HEK293 (cell line): ENCODE measurements around the gene ALDH7A1.

ENCODE experiments used
- CTCF ChIA-PET: fragments of 350-600 bp; formaldehyde crosslinking; extraction: SDS; loops from one replicate; lab custom pipeline; 2021; ENCODE audit warnings: antibody characterized with exemption; lab: Yijun Ruan, JAX
- POLR2A ChIA-PET: fragments of 300-600 bp; formaldehyde crosslinking; extraction: SDS; loops from one replicate; lab custom pipeline; 2020; ENCODE audit warnings: antibody characterized with exemption, inconsistent platforms; lab: Yijun Ruan, JAX
- H3K27ac ChIP-seq: fragments of 200-500 bp; sonication (Bioruptor generic); 2 replicates; pipeline ENCODE4 v1.5.1; 2014; ENCODE audit warnings: low read depth, low read length, control low read depth, inconsistent platforms; ENCODE audit errors: extremely low read depth
- H3K36me3 ChIP-seq, 2 experiments: fragments of 200-500 bp in 1 of 2; sonication (Bioruptor generic) in 1 of 2; 1 replicate in 1 of 2; 2 replicates in 1 of 2; pipeline ENCODE4 v1.5.1; 2014 to 2017; ENCODE audit warnings: inconsistent platforms in 2 of 2, low read length in 2 of 2; ENCODE audit not compliant: control insufficient read depth in 2 of 2, insufficient read depth in 1 of 2
- H3K4me1 ChIP-seq: fragments of 200-500 bp; sonication (Bioruptor generic); 2 replicates; pipeline ENCODE4 v1.5.1; 2014; ENCODE audit warnings: mild to moderate bottlenecking, low read length, inconsistent platforms; ENCODE audit not compliant: control insufficient read depth, insufficient read depth
- H3K4me3 ChIP-seq: 2 replicates; pipeline ENCODE4 v1.5.1; 2011; ENCODE audit warnings: low read depth, mild to moderate bottlenecking, control low read depth, low read length, moderate library complexity
- H3K9me3 ChIP-seq: fragments of 200-500 bp; sonication (Bioruptor generic); 2 replicates; pipeline ENCODE4 v1.5.1; 2014; ENCODE audit warnings: low read depth, low read length, inconsistent platforms; ENCODE audit not compliant: control insufficient read depth, insufficient read depth
- BCL11A ChIP-seq: fragments of 450-650 bp; formaldehyde crosslinking; IDR thresholded peaks from 2 replicates; pipeline ENCODE4 v1.5.1; 2016; ENCODE audit warnings: low read depth, missing biosample characterization, missing genetic modification characterization
- FEZF1 ChIP-seq: fragments of 450-650 bp; formaldehyde crosslinking; IDR thresholded peaks from 2 replicates; pipeline ENCODE4 v1.5.1; 2016; ENCODE audit warnings: missing biosample characterization, missing genetic modification characterization
- KLF10 ChIP-seq: fragments of 450-650 bp; IDR thresholded peaks from 2 replicates; pipeline ENCODE4 v1.5.1; 2018; ENCODE audit warnings: missing biosample characterization, mild to moderate bottlenecking, missing genetic modification characterization
- YY2 ChIP-seq: fragments of 450-650 bp; formaldehyde crosslinking; IDR thresholded peaks from 2 replicates; pipeline ENCODE4 v1.5.1; 2016; ENCODE audit warnings: missing biosample characterization, missing genetic modification characterization
- ZBTB8A ChIP-seq: fragments of 450-650 bp; formaldehyde crosslinking; IDR thresholded peaks from 2 replicates; pipeline ENCODE4 v1.5.1; 2016; ENCODE audit warnings: missing biosample characterization, missing genetic modification characterization
- ZFP69B ChIP-seq: fragments of 450-650 bp; formaldehyde crosslinking; IDR thresholded peaks from 2 replicates; pipeline ENCODE4 v1.5.1; 2016; ENCODE audit warnings: missing biosample characterization, missing genetic modification characterization
- ZIC2 ChIP-seq: fragments of 450-650 bp; formaldehyde crosslinking; IDR thresholded peaks from 2 replicates; pipeline ENCODE4 v1.5.1; 2016; ENCODE audit warnings: missing biosample characterization, missing genetic modification characterization
- ZNF169 ChIP-seq: fragments of 450-650 bp; formaldehyde crosslinking; IDR thresholded peaks from 2 replicates; pipeline ENCODE4 v1.5.1; 2016; ENCODE audit warnings: missing biosample characterization, missing genetic modification characterization
- ZNF248 ChIP-seq: fragments of 450-650 bp; formaldehyde crosslinking; IDR thresholded peaks from 2 replicates; pipeline ENCODE4 v1.5.1; 2017; ENCODE audit warnings: missing biosample characterization, missing genetic modification characterization
- ZNF366 ChIP-seq: fragments of 450-650 bp; formaldehyde crosslinking; conservative IDR thresholded peaks from 2 replicates; pipeline ENCODE4 v1.5.1; 2016; ENCODE audit warnings: missing biosample characterization, missing genetic modification characterization
- ZNF391 ChIP-seq: fragments of 450-650 bp; formaldehyde crosslinking; IDR thresholded peaks from 2 replicates; pipeline ENCODE4 v1.5.1; 2016; ENCODE audit warnings: low read depth, missing biosample characterization, missing genetic modification characterization, borderline replicate concordance
- ZNF433 ChIP-seq: fragments of 450-650 bp; formaldehyde crosslinking; IDR thresholded peaks from 2 replicates; pipeline ENCODE4 v1.5.1; 2016; ENCODE audit warnings: missing biosample characterization, missing genetic modification characterization, low read depth
- ZNF521 ChIP-seq: fragments of 450-650 bp; formaldehyde crosslinking; IDR thresholded peaks from 2 replicates; pipeline ENCODE4 v1.5.1; 2017; ENCODE audit warnings: missing biosample characterization, mild to moderate bottlenecking, missing genetic modification characterization
- ZNF654 ChIP-seq: fragments of 450-650 bp; formaldehyde crosslinking; IDR thresholded peaks from 2 replicates; pipeline ENCODE4 v1.5.1; 2016; ENCODE audit warnings: low read depth, missing biosample characterization, missing genetic modification characterization
- ZNF658 ChIP-seq: fragments of 450-650 bp; formaldehyde crosslinking; IDR thresholded peaks from 2 replicates; pipeline ENCODE4; 2016; ENCODE audit warnings: missing biosample characterization, missing genetic modification characterization
- ZNF664 ChIP-seq: fragments of 450-650 bp; formaldehyde crosslinking; IDR thresholded peaks from 2 replicates; pipeline ENCODE4 v1.5.1; 2016; ENCODE audit warnings: missing biosample characterization, missing genetic modification characterization
- ZSCAN30 ChIP-seq: fragments of 450-650 bp; IDR thresholded peaks from 2 replicates; pipeline ENCODE4 v1.5.1; 2018; ENCODE audit warnings: missing biosample characterization, mild to moderate bottlenecking, missing genetic modification characterization, moderate library complexity
- TF ChIP-seq, protein P1 (sequence below): fragments of 450-650 bp; formaldehyde crosslinking; IDR thresholded peaks from 2 replicates; pipeline ENCODE4 v1.5.1; 2017; ENCODE audit warnings: missing biosample characterization, missing genetic modification characterization
- TF ChIP-seq, protein P2 (sequence below): fragments of 450-650 bp; formaldehyde crosslinking; IDR thresholded peaks from 2 replicates; pipeline ENCODE4 v1.5.1; 2016; ENCODE audit warnings: missing biosample characterization, missing genetic modification characterization, low read depth
- TF ChIP-seq, protein P3 (sequence below): fragments of 450-650 bp; formaldehyde crosslinking; IDR thresholded peaks from 2 replicates; pipeline ENCODE4 v1.5.1; 2017; ENCODE audit warnings: missing biosample characterization, missing genetic modification characterization
- TF ChIP-seq, protein P4 (sequence below): fragments of 450-650 bp; formaldehyde crosslinking; IDR thresholded peaks from 2 replicates; pipeline ENCODE4 v1.5.1; 2017; ENCODE audit warnings: missing biosample characterization, missing genetic modification characterization
- TF ChIP-seq, protein P5 (sequence below): fragments of 450-650 bp; IDR thresholded peaks from 2 replicates; pipeline ENCODE4 v1.5.1; 2018; ENCODE audit warnings: missing biosample characterization, mild to moderate bottlenecking, missing genetic modification characterization
- TF ChIP-seq, protein P6 (sequence below): fragments of 450-650 bp; formaldehyde crosslinking; IDR thresholded peaks from 2 replicates; pipeline ENCODE4 v1.5.1; 2016; ENCODE audit warnings: missing biosample characterization, missing genetic modification characterization
- TF ChIP-seq, protein P7 (sequence below): fragments of 450-650 bp; formaldehyde crosslinking; IDR thresholded peaks from 2 replicates; pipeline ENCODE4 v1.5.1; 2016; ENCODE audit warnings: missing biosample characterization, missing genetic modification characterization

Gene ALDH7A1

DNA sequence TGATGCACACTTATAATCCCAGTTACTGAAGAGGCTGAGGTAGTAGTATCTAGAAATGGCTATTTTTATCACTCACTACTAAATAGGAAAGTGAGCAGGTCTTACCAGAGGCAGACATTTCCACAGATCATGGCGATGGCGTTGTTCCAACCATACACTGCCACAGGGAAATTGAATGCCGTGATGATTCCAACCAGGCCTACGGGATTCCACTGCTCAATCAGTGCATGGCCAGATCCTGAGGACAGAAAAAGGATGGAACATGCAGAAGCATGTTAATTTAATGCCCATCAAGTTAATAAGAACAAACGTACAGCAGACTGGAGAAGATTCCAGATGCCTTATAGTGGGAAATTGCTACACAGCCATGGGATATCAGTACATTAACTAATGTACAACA, 18.0 kb downstream of the ALDH7A1 start:
- POLR2A ChIA-PET = no interaction called here

DNA sequence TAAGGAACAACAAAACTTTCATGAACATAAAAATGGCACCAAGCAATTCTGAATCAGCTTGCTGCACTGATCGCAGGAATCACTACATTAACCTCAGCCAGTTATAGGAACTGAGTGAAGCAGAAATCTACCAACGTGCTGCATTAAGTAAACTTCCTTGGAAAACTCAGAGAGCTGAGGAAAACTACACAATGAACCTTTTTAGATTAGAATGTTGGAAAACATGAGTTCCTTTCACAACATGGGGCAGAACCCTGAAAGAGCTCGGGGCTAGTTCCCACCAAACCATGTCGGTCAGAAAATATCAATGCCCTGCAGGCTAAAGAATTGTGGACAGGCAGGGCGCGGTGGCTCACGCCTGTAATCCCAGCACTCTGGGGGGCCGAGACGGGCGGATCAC, 19.4 kb downstream of the ALDH7A1 start:
- Histone ChIP-seq H3K4me1 (no peaks in the 10 kb centered on the region), H3K36me3 (peaks cover 54 to 74% of the 10 kb centered on the region in 2 experiments), H3K9me3 (no peaks in the 10 kb centered on the region), H3K27ac (no peak overlapping the region), H3K4me3 (no peak overlapping the region)
- POLR2A ChIA-PET = no interaction called here
- CTCF ChIA-PET = interaction anchor here (0.5 kb wide), 1 partner anchor 133 kb away, joined by 4 read pairs; no protein-coding TSS in a partner anchor
- TF ChIP-seq ZFP69B (tag by site-specific recombination) (no peak), ZNF366 (tag by site-specific recombination) (no peak), FEZF1 (tag by site-specific recombination) (no peak), ZNF521 (tag by site-specific recombination) (no peak), YY2 (no peak), ZNF169 (tag by site-specific recombination) (no peak), ZNF433 (tag by site-specific recombination) (no peak)
- TF ChIP-seq, protein P1, sequence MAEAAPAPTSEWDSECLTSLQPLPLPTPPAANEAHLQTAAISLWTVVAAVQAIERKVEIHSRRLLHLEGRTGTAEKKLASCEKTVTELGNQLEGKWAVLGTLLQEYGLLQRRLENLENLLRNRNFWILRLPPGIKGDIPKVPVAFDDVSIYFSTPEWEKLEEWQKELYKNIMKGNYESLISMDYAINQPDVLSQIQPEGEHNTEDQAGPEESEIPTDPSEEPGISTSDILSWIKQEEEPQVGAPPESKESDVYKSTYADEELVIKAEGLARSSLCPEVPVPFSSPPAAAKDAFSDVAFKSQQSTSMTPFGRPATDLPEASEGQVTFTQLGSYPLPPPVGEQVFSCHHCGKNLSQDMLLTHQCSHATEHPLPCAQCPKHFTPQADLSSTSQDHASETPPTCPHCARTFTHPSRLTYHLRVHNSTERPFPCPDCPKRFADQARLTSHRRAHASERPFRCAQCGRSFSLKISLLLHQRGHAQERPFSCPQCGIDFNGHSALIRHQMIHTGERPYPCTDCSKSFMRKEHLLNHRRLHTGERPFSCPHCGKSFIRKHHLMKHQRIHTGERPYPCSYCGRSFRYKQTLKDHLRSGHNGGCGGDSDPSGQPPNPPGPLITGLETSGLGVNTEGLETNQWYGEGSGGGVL (tag by site-specific recombination) = no peak
- TF ChIP-seq, protein P2, sequence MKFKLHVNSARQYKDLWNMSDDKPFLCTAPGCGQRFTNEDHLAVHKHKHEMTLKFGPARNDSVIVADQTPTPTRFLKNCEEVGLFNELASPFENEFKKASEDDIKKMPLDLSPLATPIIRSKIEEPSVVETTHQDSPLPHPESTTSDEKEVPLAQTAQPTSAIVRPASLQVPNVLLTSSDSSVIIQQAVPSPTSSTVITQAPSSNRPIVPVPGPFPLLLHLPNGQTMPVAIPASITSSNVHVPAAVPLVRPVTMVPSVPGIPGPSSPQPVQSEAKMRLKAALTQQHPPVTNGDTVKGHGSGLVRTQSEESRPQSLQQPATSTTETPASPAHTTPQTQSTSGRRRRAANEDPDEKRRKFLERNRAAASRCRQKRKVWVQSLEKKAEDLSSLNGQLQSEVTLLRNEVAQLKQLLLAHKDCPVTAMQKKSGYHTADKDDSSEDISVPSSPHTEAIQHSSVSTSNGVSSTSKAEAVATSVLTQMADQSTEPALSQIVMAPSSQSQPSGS = no peak

More for the DNA sequence above, 18.0 kb downstream of the ALDH7A1 start:
- H3K36me3 ChIP-seq = peaks cover 63 to 76% of the 10 kb centered on the region in 2 experiments
- no peak overlapping the region for H3K27ac ChIP-seq
- H3K9me3 ChIP-seq = no peaks in the 10 kb centered on the region
- no peak overlapping the region for H3K4me3 ChIP-seq
- CTCF ChIA-PET = no interaction called here
- no peaks in the 10 kb centered on the region for H3K4me1 ChIP-seq
- TF ChIP-seq, protein P3, sequence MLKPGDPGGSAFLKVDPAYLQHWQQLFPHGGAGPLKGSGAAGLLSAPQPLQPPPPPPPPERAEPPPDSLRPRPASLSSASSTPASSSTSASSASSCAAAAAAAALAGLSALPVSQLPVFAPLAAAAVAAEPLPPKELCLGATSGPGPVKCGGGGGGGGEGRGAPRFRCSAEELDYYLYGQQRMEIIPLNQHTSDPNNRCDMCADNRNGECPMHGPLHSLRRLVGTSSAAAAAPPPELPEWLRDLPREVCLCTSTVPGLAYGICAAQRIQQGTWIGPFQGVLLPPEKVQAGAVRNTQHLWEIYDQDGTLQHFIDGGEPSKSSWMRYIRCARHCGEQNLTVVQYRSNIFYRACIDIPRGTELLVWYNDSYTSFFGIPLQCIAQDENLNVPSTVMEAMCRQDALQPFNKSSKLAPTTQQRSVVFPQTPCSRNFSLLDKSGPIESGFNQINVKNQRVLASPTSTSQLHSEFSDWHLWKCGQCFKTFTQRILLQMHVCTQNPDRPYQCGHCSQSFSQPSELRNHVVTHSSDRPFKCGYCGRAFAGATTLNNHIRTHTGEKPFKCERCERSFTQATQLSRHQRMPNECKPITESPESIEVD (tag by site-specific recombination) = no peak
- no peak for TF ChIP-seq ZNF366 (tag by site-specific recombination)
- no peak for TF ChIP-seq ZNF391 (tag by site-specific recombination)
- TF ChIP-seq BCL11A (tag by site-specific recombination) = no peak
- TF ChIP-seq, protein P4, sequence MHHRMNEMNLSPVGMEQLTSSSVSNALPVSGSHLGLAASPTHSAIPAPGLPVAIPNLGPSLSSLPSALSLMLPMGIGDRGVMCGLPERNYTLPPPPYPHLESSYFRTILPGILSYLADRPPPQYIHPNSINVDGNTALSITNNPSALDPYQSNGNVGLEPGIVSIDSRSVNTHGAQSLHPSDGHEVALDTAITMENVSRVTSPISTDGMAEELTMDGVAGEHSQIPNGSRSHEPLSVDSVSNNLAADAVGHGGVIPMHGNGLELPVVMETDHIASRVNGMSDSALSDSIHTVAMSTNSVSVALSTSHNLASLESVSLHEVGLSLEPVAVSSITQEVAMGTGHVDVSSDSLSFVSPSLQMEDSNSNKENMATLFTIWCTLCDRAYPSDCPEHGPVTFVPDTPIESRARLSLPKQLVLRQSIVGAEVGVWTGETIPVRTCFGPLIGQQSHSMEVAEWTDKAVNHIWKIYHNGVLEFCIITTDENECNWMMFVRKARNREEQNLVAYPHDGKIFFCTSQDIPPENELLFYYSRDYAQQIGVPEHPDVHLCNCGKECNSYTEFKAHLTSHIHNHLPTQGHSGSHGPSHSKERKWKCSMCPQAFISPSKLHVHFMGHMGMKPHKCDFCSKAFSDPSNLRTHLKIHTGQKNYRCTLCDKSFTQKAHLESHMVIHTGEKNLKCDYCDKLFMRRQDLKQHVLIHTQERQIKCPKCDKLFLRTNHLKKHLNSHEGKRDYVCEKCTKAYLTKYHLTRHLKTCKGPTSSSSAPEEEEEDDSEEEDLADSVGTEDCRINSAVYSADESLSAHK (tag by site-specific recombination) = no peak
- no peak for TF ChIP-seq ZNF248
- no peak for TF ChIP-seq ZBTB8A (tag by site-specific recombination)
- TF ChIP-seq, protein P5, sequence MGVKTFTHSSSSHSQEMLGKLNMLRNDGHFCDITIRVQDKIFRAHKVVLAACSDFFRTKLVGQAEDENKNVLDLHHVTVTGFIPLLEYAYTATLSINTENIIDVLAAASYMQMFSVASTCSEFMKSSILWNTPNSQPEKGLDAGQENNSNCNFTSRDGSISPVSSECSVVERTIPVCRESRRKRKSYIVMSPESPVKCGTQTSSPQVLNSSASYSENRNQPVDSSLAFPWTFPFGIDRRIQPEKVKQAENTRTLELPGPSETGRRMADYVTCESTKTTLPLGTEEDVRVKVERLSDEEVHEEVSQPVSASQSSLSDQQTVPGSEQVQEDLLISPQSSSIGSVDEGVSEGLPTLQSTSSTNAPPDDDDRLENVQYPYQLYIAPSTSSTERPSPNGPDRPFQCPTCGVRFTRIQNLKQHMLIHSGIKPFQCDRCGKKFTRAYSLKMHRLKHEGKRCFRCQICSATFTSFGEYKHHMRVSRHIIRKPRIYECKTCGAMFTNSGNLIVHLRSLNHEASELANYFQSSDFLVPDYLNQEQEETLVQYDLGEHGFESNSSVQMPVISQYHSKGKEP = no peak
- no peak for TF ChIP-seq ZNF654 (tag by site-specific recombination)
- TF ChIP-seq, protein P6, sequence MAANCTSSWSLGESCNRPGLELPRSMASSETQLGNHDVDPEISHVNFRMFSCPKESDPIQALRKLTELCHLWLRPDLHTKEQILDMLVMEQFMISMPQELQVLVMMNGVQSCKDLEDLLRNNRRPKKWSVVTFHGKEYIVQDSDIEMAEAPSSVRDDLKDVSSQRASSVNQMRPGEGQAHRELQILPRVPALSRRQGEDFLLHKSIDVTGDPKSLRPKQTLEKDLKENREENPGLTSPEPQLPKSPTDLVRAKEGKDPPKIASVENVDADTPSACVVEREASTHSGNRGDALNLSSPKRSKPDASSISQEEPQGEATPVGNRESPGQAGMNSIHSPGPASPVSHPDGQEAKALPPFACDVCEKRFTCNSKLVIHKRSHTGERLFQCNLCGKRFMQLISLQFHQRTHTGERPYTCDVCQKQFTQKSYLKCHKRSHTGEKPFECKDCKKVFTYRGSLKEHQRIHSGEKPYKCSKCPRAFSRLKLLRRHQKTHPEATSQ (tag by site-specific recombination) = no peak
- no peak for TF ChIP-seq ZNF658 (tag by site-specific recombination)
- no peak for TF ChIP-seq ZIC2 (tag by site-specific recombination)
- TF ChIP-seq ZNF664 (tag by site-specific recombination) = no peak
- TF ChIP-seq, protein P7, sequence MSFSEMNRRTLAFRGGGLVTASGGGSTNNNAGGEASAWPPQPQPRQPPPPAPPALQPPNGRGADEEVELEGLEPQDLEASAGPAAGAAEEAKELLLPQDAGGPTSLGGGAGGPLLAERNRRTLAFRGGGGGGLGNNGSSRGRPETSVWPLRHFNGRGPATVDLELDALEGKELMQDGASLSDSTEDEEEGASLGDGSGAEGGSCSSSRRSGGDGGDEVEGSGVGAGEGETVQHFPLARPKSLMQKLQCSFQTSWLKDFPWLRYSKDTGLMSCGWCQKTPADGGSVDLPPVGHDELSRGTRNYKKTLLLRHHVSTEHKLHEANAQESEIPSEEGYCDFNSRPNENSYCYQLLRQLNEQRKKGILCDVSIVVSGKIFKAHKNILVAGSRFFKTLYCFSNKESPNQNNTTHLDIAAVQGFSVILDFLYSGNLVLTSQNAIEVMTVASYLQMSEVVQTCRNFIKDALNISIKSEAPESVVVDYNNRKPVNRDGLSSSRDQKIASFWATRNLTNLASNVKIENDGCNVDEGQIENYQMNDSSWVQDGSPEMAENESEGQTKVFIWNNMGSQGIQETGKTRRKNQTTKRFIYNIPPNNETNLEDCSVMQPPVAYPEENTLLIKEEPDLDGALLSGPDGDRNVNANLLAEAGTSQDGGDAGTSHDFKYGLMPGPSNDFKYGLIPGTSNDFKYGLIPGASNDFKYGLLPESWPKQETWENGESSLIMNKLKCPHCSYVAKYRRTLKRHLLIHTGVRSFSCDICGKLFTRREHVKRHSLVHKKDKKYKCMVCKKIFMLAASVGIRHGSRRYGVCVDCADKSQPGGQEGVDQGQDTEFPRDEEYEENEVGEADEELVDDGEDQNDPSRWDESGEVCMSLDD (tag by site-specific recombination) = no peak
- TF ChIP-seq ZSCAN30 (tag by site-specific recombination) = no peak
- TF ChIP-seq KLF10 (tag by site-specific recombination) = no peak
